GM12873 (cell line): ENCODE data around the gene KDM5A.

Experiments used
- TF ChIP-seq, protein P1 (sequence below): IDR thresholded peaks from 2 replicates; pipeline ENCODE4 v1.5.1; 2012; ENCODE audit warnings: low read depth, mild to moderate bottlenecking, moderate library complexity, low read length, control low read depth; ENCODE audit not compliant: insufficient read depth; ENCODE audit errors: missing control alignments

KDM5A gene

DNA sequence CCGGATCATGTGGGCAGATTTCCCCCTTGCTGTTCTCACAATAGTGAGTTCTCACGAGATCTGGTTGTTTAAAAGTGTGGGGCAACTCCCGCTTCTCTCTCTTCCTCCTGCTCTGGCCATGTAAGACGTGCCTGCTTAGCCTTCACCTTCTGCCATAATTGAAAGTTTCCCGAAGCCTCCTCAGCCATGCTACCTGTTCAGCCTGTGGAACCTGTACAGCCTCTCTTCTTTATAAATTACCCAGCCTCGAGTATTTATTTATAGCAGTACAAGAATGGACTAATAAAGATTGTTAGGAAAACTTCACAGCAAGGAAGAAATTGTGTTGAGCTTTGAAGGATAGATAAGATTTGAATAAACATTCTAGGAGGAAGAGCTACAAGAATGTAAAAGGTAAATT, 52.1 kb downstream of the KDM5A start:
- TF ChIP-seq, protein P1, sequence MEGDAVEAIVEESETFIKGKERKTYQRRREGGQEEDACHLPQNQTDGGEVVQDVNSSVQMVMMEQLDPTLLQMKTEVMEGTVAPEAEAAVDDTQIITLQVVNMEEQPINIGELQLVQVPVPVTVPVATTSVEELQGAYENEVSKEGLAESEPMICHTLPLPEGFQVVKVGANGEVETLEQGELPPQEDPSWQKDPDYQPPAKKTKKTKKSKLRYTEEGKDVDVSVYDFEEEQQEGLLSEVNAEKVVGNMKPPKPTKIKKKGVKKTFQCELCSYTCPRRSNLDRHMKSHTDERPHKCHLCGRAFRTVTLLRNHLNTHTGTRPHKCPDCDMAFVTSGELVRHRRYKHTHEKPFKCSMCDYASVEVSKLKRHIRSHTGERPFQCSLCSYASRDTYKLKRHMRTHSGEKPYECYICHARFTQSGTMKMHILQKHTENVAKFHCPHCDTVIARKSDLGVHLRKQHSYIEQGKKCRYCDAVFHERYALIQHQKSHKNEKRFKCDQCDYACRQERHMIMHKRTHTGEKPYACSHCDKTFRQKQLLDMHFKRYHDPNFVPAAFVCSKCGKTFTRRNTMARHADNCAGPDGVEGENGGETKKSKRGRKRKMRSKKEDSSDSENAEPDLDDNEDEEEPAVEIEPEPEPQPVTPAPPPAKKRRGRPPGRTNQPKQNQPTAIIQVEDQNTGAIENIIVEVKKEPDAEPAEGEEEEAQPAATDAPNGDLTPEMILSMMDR = no peak

DNA sequence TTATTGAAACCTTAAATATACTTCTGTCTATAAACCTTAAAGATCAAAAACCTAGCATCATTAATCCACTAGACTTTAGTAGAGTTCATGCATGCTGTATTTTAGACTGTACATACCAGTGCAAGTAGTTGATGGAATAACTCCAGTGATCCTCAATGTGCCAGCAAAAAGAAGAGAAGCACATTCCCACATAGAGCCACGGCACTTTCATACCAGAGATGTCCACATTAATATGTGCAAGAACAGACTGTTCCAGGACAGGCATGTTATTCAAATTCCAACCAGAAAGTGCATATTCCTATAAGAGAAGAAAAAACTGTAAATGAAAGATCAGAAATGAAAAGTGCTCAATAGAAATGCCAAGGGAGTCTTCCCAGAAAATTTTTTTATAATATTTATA, 55.0 kb downstream of the KDM5A start:
- TF ChIP-seq, protein P1 = no peak

DNA sequence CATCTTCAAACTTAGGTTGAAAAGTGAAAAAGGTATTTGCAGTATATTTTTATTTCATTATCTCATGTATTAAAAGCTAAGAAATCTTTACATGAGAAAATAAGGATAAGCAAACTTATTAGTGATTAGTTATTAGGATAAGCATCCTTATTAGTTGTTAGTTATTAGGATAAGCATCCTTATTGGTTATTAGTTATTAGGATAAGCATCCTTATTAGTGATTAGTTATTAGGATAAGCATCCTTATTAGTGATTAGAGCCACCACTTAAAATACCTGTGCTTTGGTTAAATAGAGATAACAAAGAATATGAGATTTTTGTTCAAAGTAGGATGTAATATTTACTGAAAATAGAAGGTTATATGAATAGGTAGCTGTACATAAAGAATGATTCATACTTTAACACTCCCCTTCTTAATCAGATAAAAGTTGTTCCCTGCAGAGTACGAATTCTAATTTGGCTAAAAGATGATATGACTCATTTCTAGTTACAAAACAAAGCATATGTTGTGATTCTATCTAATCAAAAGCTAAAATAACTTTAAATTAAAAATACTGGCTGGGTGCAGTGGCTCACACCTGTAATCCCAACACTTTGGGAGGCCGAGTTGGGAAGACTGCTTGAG, 56.4 kb downstream of the KDM5A start:
- TF ChIP-seq, protein P1 = no peak

DNA sequence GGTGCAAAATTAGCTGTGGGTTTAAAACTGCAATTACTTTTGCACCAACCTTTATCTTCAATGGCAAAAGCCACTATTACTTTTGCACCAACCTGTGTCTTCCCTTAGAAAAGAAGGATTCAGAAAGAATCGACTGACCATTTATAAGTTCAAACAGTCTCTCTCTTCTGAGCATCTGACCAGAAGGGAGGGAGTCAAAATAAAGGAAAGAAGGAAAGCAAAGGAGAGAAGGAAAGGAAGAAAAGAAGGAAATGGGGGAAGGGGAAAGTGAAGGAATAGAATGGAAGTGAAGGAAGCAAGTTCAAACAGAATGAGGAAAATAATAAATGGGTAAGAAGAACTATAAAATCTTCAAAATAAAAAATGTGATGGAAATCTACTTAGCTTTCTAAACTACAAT, 57.8 kb downstream of the KDM5A start:
- TF ChIP-seq, protein P1 = no peak

DNA sequence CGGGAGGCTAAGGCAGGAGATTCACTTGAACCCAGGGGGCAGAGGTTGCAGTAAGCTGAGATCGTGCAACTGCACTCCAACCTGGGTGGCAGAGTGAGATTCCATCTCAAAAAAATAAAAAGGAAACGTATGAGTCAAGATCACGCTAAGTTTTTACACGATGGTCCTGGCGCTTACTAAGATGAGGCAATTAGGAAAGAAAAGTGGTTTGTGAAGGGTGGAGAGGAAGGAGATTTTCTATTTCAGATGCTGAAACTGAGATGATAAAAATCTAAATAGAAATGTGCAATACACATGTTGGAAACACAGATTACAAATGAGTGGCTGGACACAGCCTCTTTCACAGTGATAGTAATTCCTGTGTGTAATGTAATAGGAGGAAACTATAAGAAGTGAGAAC, 63.2 kb downstream of the KDM5A start:
- TF ChIP-seq, protein P1 = no peak

DNA sequence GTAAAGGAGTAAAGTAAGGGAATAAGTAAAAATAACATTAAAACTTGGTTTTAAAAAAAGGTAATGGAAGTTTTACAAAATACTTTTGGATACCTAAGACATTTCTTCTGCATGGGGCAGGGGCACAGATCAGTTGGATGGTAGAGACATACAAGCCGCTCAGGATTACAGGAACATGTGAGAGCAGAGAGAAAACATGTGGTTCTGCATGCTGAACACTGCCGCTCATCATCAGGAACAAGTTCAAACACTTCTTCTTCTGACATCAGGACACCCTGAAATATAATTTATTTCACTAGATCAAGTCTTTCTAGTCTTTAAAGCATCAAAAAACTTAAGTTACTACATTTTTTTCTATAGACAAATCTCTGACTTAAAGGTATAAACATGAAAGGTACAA, 65.6 kb downstream of the KDM5A start:
- TF ChIP-seq, protein P1 = no peak

DNA sequence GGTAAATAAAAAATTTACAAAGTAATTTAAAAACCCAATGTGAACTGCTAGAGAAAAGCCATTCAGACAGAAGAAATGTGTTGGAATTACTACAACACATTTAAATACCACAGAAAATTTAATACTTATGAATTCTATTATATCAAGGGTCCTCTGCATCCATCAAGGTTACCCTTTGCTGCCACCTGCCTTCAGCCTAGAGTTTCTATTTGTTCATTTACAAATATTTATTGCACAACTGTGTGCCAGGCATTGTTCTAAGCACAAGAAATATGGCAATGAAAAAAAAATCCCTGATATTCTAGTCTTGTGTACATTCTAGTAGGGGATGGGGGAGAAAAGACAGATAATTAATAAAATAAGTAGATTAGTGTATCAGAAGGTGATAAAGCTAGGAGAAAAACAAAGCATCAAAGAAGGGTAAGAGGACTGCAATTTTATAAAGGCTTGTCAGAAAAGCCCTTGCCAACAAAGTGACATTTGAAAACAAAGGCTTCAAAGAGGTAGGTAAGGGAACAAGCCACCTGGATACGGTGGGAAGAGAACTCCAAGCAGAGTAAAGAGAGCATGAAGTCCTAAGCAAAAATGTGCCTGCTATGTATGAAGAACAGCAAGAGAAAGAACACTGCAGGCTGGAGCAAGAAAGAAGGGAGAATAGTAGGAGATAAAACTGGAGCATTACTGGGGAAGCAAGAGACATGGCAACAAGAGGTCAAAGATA, 67.4 kb downstream of the KDM5A start:
- TF ChIP-seq, protein P1 = no peak
